ENCODE measurements around the gene LRRC4B.
"Not testable (repeated sequence)": the region's sequence is repeated elsewhere in the genome, so short reads cannot be mapped to it uniquely, and the experiment has no call there.

Gene LRRC4B

DNA sequence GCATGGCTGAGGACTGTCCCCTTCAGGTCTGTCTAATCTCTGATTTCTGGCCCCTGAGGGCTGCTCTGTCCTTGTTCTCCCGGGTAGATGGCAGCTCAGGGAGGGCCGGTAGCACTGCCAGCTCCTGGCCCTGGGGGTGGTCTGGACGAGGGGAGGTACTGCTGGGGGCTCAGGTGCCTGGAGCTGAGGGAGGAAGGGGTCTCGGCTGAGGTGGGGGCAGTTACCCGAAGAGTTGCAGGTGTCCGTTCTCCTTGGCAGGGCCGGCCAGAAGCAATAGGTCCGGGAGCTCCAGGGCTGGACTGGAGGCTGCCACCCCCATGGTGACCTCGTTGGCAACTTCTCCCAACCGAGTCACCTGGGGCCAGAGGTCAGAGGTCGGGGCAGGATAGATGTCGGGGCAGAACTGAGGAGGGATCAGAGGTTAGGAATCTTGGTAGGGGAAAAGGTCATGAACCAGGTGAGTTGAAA lies 93.1 kb downstream of the LRRC4B start:
- FAIRE-seq: no peak
- DNase-seq (ENCODE audit: insufficient read length, low spot score): no peak

DNA sequence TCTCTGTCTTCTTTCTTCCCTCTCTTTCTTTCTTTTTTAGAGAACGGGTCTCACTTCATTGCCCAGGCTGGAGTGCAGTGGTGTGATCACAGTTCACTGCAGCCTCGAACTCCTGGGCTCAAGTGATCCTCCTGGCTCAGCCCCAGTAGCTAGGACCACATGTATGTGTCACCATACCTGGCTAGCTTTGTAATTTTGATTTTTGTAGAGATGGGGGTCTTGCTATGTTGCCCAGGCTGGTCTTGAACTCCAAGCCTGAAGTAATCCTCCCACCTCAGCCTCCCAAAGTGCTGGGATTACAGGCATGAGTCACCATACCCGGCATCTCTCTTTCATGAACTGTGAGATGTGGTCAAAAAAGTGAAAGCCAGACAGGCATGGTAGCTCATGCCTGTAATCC lies 94.9 kb downstream of the LRRC4B start:
- DNase-seq (ENCODE audit: insufficient read length, low spot score); FAIRE-seq: not testable (repeated sequence)

DNA sequence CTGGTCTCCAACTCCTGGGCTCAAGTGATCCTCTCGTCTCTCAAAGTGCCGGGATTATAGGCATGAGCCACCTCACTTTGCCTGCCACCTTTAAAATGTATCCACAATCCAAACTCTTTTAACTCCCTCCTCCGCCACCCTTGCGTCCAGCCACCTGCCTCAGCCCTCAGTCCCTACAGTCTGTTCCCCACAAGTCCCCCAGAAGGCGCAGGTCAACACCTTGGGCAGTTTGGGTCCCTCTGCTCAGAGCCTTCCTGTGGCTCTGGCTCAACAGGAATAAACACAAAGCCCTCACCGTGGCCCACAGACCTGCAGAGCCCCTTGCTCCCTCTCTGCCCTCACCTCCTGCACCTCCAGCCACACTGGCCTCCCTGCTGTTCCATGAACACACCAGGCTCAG lies 99.4 kb downstream of the LRRC4B start:
- DNase-seq (ENCODE audit: insufficient read length, low spot score): no peak
- no peak for FAIRE-seq

GRCh38 chr19:50467566-50467965 lies 100.7 kb downstream of the LRRC4B start:
- no peak for DNase-seq (ENCODE audit: insufficient read length, low spot score)
- FAIRE-seq: no peak
